CD4-positive, alpha-beta memory T cell (primary cell): ENCODE data around the gene RAPGEF1. TPM values are rescaled to one million over a fixed set of nuclear protein-coding genes. Genes with fewer than 3 reads are reported as not detected.
"Not testable (repeated sequence)": the region's sequence is repeated elsewhere in the genome, so short reads cannot be mapped to it uniquely, and the experiment has no call there.

Experiments used
- CTCF ChIA-PET: fragments of 350-600 bp; sonication (Branson Sonifier 250); formaldehyde crosslinking; loops from one replicate; lab custom pipeline; 2021; ENCODE audit warnings: inconsistent platforms; ENCODE audit not compliant: partially characterized antibody; lab: Charles Lee
- POLR2A ChIA-PET: fragments of 350-600 bp; sonication (Branson Sonifier 250); formaldehyde crosslinking; loops from one replicate; lab custom pipeline; 2021; ENCODE audit not compliant: partially characterized antibody; lab: Charles Lee
- DNase-seq, 5 donors: peaks; one replicate each; pipeline versions ENCODE4 v3.0.0 to v3.0.0-alpha.2; 2020 to 2022; ENCODE audit warnings: mixed read lengths in 1 of 5
- H3K27ac ChIP-seq: one replicate; pipeline ENCODE4 v1.7.0; 2013; ENCODE audit warnings: low read depth, low read length
- H3K27me3 ChIP-seq: 2 replicates; pipeline ENCODE4 v1.7.0; 2013; ENCODE audit warnings: mild to moderate bottlenecking, low read length, moderate library complexity; ENCODE audit not compliant: insufficient read depth
- H3K36me3 ChIP-seq: 2 replicates; pipeline ENCODE4 v1.7.0; 2013; ENCODE audit warnings: mild to moderate bottlenecking, low read length, moderate library complexity; ENCODE audit not compliant: insufficient read depth
- H3K4me1 ChIP-seq: 2 replicates; pipeline ENCODE4 v1.7.0; 2013; ENCODE audit warnings: mild to moderate bottlenecking, low read length, moderate library complexity; ENCODE audit not compliant: insufficient read depth
- H3K4me3 ChIP-seq, 2 donors: one replicate each; pipeline ENCODE4 v1.7.0; 2013; ENCODE audit warnings: low read length in 2 of 2, mild to moderate bottlenecking in 1 of 2
- H3K9me3 ChIP-seq, 2 donors: one replicate each; pipeline ENCODE4 v1.7.0; 2013; ENCODE audit warnings: low read length in 2 of 2, control low read depth in 1 of 2; ENCODE audit not compliant: control insufficient read depth in 1 of 2
- H3K27ac Mint-ChIP-seq, 7 donors: one replicate each; pipeline ENCODE4 v1.8.0; 2020 to 2021; ENCODE audit warnings: mixed read lengths in 7 of 7, mild to moderate bottlenecking in 6 of 7, inconsistent platforms in 3 of 7, moderate library complexity in 3 of 7
- H3K27me3 Mint-ChIP-seq, 2 donors: one replicate each; pipeline ENCODE4 v1.8.0; 2020 to 2021; ENCODE audit warnings: mixed read lengths in 2 of 2
- H3K36me3 Mint-ChIP-seq, 2 donors: one replicate each; pipeline ENCODE4 v1.8.0; 2020 to 2021; ENCODE audit warnings: mixed read lengths in 2 of 2, inconsistent platforms in 1 of 2, mild to moderate bottlenecking in 1 of 2
- H3K4me1 Mint-ChIP-seq, 4 donors: one replicate each; pipeline ENCODE4 v1.8.0; 2020 to 2021; ENCODE audit warnings: mixed read lengths in 4 of 4, mild to moderate bottlenecking in 1 of 4
- H3K4me3 Mint-ChIP-seq, 8 donors: one replicate each; pipeline ENCODE4 v1.8.0; 2020 to 2021; ENCODE audit warnings: mixed read lengths in 8 of 8, mild to moderate bottlenecking in 7 of 8, moderate library complexity in 6 of 8, inconsistent platforms in 3 of 8
- H3K9me3 Mint-ChIP-seq, 8 donors: one replicate each; pipeline ENCODE4 v1.8.0; 2020 to 2021; ENCODE audit warnings: mixed read lengths in 8 of 8, mild to moderate bottlenecking in 5 of 8, inconsistent platforms in 3 of 8, moderate library complexity in 1 of 8
- intact Hi-C: fragments of 100-400 bp; cut with micrococcal nuclease; formaldehyde crosslinking; loops from one replicate; pipeline ENCODE4 v1.15.1; 2023
- polyA plus RNA-seq, 2 donors: library from polyadenylated mRNA; unstranded; fragments of 300-500 nt; fragmentation: Illumina TruSeq; gene quantifications; one replicate each; pipeline ENCODE4 v1.2.3, GENCODE V29; 2021
- total RNA-seq, 2 experiments: library from RNA; stranded (reverse); gene quantifications; one replicate each; pipeline ENCODE4 v1.2.3, GENCODE V29; 2021

The RAPGEF1 gene
- total and polyA plus RNA-seq, 4 experiments from 2014 or later = 1.5 to 149 (median 76.2) TPM

DNA sequence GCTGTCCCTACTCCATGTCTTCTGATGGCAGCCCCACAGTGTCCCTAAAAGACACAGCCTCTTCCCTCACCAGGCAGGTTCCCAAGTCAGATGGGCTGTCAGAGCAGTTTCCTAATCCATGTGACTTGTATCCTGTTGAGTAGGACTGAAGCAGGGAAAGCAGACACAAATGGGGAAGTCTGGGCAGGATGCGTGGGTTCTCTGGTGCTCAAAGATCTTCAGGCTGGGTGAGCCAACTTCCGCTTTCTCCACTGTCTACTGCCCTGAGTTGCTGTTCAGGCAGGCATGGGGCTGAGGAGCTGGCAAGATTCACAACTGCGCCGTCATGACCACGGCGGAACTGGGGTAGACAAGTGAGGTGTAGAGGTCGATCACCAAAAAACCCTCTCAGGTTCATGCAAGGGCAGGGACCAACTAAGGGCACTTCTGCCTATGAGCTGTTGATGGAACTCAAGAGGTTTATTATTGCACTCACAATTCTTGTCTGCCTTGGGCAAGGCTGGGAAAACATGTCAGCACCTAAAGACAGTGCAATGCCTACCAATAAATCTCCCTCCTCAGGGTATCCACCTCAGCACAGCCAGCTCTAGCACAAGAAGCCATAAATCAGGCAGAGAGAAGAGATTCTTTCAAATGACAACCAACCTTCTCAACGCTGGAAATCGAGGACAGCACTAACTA is 83.4 kb downstream of the RAPGEF1 start:
- no peaks in the 10 kb centered on the region for H3K27me3 ChIP-seq
- peak overlapping the region in 1 of 2 donors; percentile 4 for H3K4me3 ChIP-seq
- peaks cover 53 to 87% (median 73%) of the 10 kb centered on the region in 4 donors for H3K4me1 Mint-ChIP-seq
- peak overlapping the region; percentile 92 to 99 (median 97) for H3K27ac Mint-ChIP-seq
- ChIA-PET CTCF (interaction anchor here (0.8 to 1.3 kb wide), 5 partner anchors 8 to 84 kb away, joined by 3 to 5 read pairs (median 3); partner anchors contain the start of gene RAPGEF1), POLR2A (interaction anchor here (0.7 to 6.1 kb wide), 16 partner anchors 12 to 259 kb away, joined by 3 to 74 read pairs (median 4); partner anchors contain the start of gene RAPGEF1)
- H3K36me3 ChIP-seq = no peaks in the 10 kb centered on the region
- peak; percentile 73 to 93 (median 76) for DNase-seq
- intact Hi-C loops = loop anchor here (1.0 to 2.0 kb wide), 3 partner anchors 12 to 21 kb away; no protein-coding TSS in a partner anchor
- peak overlapping the region; percentile 50 to 86 (median 72) for H3K4me3 Mint-ChIP-seq
- no peaks in the 10 kb centered on the region for H3K9me3 Mint-ChIP-seq
- peaks cover 0 to 3% of the 10 kb centered on the region in 2 donors for H3K36me3 Mint-ChIP-seq
- H3K27me3 Mint-ChIP-seq = no peaks in the 10 kb centered on the region
- H3K27ac ChIP-seq = peak overlapping the region; percentile 70
- peaks cover 81% of the 10 kb centered on the region for H3K4me1 ChIP-seq
- no peaks in the 10 kb centered on the region for H3K9me3 ChIP-seq

GRCh38 chr9:131654369-131654768 is 85.5 kb downstream of the RAPGEF1 start:
- H3K27me3 Mint-ChIP-seq, DNase-seq, H3K9me3 ChIP-seq, intact Hi-C loops, H3K27me3 ChIP-seq, H3K9me3 Mint-ChIP-seq, H3K4me3 ChIP-seq: not testable (repeated sequence)
- Histone ChIP-seq H3K4me1 (peaks cover 72% of the 10 kb centered on the region), H3K36me3 (peaks cover 20% of the 10 kb centered on the region), H3K27ac (peak overlapping the region; percentile 21)
- Mint-ChIP-seq H3K4me1 (peaks cover 52 to 91% (median 77%) of the 10 kb centered on the region in 4 donors), H3K27ac (peak overlapping the region; percentile 69 to 99 (median 92)), H3K4me3 (peak overlapping the region in 2 of 8 donors; percentile 5 to 31), H3K36me3 (peaks cover 15 to 24% of the 10 kb centered on the region in 2 donors)
- ChIA-PET POLR2A (interaction anchor here (0.9 to 6.1 kb wide), 3 partner anchors 12 to 14 kb away, joined by 3 to 74 read pairs (median 3); no protein-coding TSS in a partner anchor), CTCF (interaction anchor here (1.0 to 1.3 kb wide), 3 partner anchors 16 to 63 kb away, joined by 3 to 5 read pairs (median 3); no protein-coding TSS in a partner anchor)

- H3K9me3 ChIP-seq = no peaks in the 10 kb centered on the region
- H3K27me3 ChIP-seq = no peaks in the 10 kb centered on the region
- H3K4me3 ChIP-seq = no peak overlapping the region
- peaks cover 44% of the 10 kb centered on the region for H3K4me1 ChIP-seq
- H3K4me3 Mint-ChIP-seq = peak overlapping the region in 3 of 8 donors; percentile 2 to 59 (median 37)
- POLR2A ChIA-PET = interaction anchor here (1.1 kb wide), 1 partner anchor 16 kb away, joined by 3 read pairs; no protein-coding TSS in a partner anchor
- no peaks in the 10 kb centered on the region for H3K9me3 Mint-ChIP-seq
- H3K27me3 Mint-ChIP-seq = no peaks in the 10 kb centered on the region
- peaks cover 34% of the 10 kb centered on the region for H3K36me3 ChIP-seq
- peak overlapping the region; percentile 24 to 78 (median 57) for H3K27ac Mint-ChIP-seq
- H3K27ac ChIP-seq = no peak overlapping the region
- no peak for DNase-seq
- H3K36me3 Mint-ChIP-seq = peaks cover 21 to 40% of the 10 kb centered on the region in 2 donors
- H3K4me1 Mint-ChIP-seq = peaks cover 32 to 73% (median 57%) of the 10 kb centered on the region in 4 donors
- intact Hi-C loops = no loop called here
- CTCF ChIA-PET = no interaction called here
Observed at GRCh38 chr9:131651599-131651998, 88.3 kb downstream of the RAPGEF1 start.

DNA sequence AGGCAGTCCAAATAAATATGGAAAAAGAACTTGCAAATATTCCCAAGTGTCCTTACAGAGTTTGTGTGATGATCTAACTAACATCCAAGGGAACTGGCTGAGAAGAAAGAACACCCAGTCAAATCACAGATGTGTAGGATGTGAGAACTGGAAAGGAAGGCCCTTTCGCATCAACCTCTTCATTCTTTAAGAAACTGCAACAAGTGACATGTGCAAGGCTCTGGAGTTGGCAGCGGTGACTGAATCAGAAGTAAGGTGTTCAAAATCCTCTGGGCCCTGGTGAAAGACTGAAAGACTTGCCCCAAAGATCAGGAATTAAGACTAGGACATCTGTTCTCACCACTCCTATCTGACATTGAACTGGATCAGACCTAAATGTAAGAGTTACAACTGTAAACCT is 88.7 kb downstream of the RAPGEF1 start:
- no peaks in the 10 kb centered on the region for H3K9me3 ChIP-seq
- POLR2A ChIA-PET = interaction anchor here (0.6 to 1.5 kb wide), 2 partner anchors 18 to 634 kb away, joined by 3 to 5 read pairs; no protein-coding TSS in a partner anchor
- H3K4me1 ChIP-seq = peaks cover 40% of the 10 kb centered on the region
- no peaks in the 10 kb centered on the region for H3K9me3 Mint-ChIP-seq
- no peaks in the 10 kb centered on the region for H3K27me3 ChIP-seq
- no peak for DNase-seq
- peak overlapping the region in 6 of 7 donors; percentile 24 to 78 (median 60) for H3K27ac Mint-ChIP-seq
- H3K36me3 ChIP-seq = peaks cover 36% of the 10 kb centered on the region
- CTCF ChIA-PET = no interaction called here
- peaks cover 22 to 42% of the 10 kb centered on the region in 2 donors for H3K36me3 Mint-ChIP-seq
- H3K4me3 ChIP-seq = no peak overlapping the region
- H3K27me3 Mint-ChIP-seq = no peaks in the 10 kb centered on the region
- peaks cover 29 to 73% (median 54%) of the 10 kb centered on the region in 4 donors for H3K4me1 Mint-ChIP-seq
- no peak overlapping the region for H3K27ac ChIP-seq
- intact Hi-C loops = no loop called here
- peak overlapping the region in 4 of 8 donors; percentile 2 to 59 (median 34) for H3K4me3 Mint-ChIP-seq

GRCh38 chr9:131650254-131650653 is 89.6 kb downstream of the RAPGEF1 start:
- Histone ChIP-seq H3K27me3 (no peaks in the 10 kb centered on the region), H3K27ac (no peak overlapping the region), H3K9me3 (no peaks in the 10 kb centered on the region), H3K4me1 (peaks cover 38% of the 10 kb centered on the region), H3K4me3 (no peak overlapping the region), H3K36me3 (peaks cover 40% of the 10 kb centered on the region)
- H3K27me3 Mint-ChIP-seq = no peaks in the 10 kb centered on the region
- CTCF ChIA-PET = no interaction called here
- no peak overlapping the region for H3K4me3 Mint-ChIP-seq
- H3K9me3 Mint-ChIP-seq = no peaks in the 10 kb centered on the region
- peaks cover 22 to 46% of the 10 kb centered on the region in 2 donors for H3K36me3 Mint-ChIP-seq
- POLR2A ChIA-PET = interaction anchor here (0.6 to 1.5 kb wide), 2 partner anchors 18 to 635 kb away, joined by 3 to 5 read pairs; no protein-coding TSS in a partner anchor
- H3K4me1 Mint-ChIP-seq = peaks cover 26 to 73% (median 52%) of the 10 kb centered on the region in 4 donors
- peak overlapping the region in 1 of 7 donors; percentile 22 for H3K27ac Mint-ChIP-seq
- intact Hi-C loops = no loop called here
- no peak for DNase-seq

DNA sequence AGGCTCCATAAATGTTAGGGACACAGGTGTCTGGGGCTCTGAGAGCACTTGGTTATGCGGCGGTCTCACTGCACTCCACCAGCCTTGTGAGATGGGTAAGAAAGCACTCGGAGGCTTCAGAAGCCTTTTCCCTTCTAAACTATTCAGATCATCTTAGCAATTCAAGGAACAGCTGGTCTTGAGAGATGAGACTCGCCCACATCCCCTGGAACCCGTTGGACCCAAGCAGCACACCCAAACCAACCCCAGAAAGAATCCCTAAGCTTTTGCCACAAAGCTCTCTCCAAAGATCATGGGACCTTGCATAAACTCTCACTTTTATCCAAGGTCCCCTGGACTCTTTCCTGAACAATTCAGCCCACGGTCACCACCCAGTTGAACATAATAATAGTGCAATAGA is 90.2 kb downstream of the RAPGEF1 start:
- H3K4me3 ChIP-seq = no peak overlapping the region
- POLR2A ChIA-PET = interaction anchor here (1.5 kb wide), 1 partner anchor 19 kb away, joined by 5 read pairs; no protein-coding TSS in a partner anchor
- intact Hi-C loops = loop anchor here (5.0 kb wide), 1 partner anchor 37 kb away; no protein-coding TSS in a partner anchor
- peak overlapping the region in 3 of 7 donors; percentile 29 to 51 (median 36) for H3K27ac Mint-ChIP-seq
- peaks cover 37% of the 10 kb centered on the region for H3K4me1 ChIP-seq
- no peaks in the 10 kb centered on the region for H3K9me3 ChIP-seq
- peaks cover 46% of the 10 kb centered on the region for H3K36me3 ChIP-seq
- H3K4me1 Mint-ChIP-seq = peaks cover 26 to 73% (median 51%) of the 10 kb centered on the region in 4 donors
- peak overlapping the region in 1 of 8 donors; percentile 17 for H3K4me3 Mint-ChIP-seq
- CTCF ChIA-PET = no interaction called here
- peaks cover 22 to 51% of the 10 kb centered on the region in 2 donors for H3K36me3 Mint-ChIP-seq
- H3K27me3 ChIP-seq = no peaks in the 10 kb centered on the region
- H3K9me3 Mint-ChIP-seq = no peaks in the 10 kb centered on the region
- H3K27ac ChIP-seq = no peak overlapping the region
- no peak for DNase-seq
- H3K27me3 Mint-ChIP-seq = no peaks in the 10 kb centered on the region
